Right renal cortex interstitium (tissue), 3 donors: ENCODE data around the gene VWA3A. TPM values are rescaled to one million over a fixed set of nuclear protein-coding genes. Genes with fewer than 3 reads are reported as not detected.
A peak's percentile ranks its signal among the peaks of the same experiment; 100 is the strongest.
"Not testable (repeated sequence)": the region's sequence is repeated elsewhere in the genome, so short reads cannot be mapped to it uniquely, and the experiment has no call there.

ENCODE experiments used
- DNase-seq, 3 donors: peaks; one replicate each; pipeline ENCODE4 v3.0.0-alpha.2; 2013; ENCODE audit warnings: low read depth in 3 of 3, low spot score in 2 of 3
- polyA plus RNA-seq, 3 donors: library from polyadenylated mRNA; unstranded; fragments of 120-200 nt; gene quantifications; one replicate each; pipeline ENCODE4 v1.2.1, GENCODE V29; 2013; ENCODE audit not compliant: insufficient read length in 3 of 3

Gene VWA3A
- polyA plus RNA-seq, result 1 to 10 TPM; 1.6 TPM

- peak; percentile 38 to 52 (median 49) for DNase-seq
Observed at GRCh38 chr16:22092143-22092933, at the start of gene VWA3A. VWA3A (plus strand) TSS chr16:22092541; CDS start chr16:22092638, 97 bp downstream.

GRCh38 chr16:22043882-22044281 is 48.5 kb upstream of the VWA3A start:
- DNase-seq, result not testable (repeated sequence)

- DNase-seq, result not testable (repeated sequence)
Observed at GRCh38 chr16:22045888-22046287, 46.5 kb upstream of the VWA3A start.

- no peak for DNase-seq
Observed at GRCh38 chr16:22050963-22051362, 41.4 kb upstream of the VWA3A start.

GRCh38 chr16:22052980-22053379 is 39.4 kb upstream of the VWA3A start:
- no peak for DNase-seq

- no peak for DNase-seq
Observed at GRCh38 chr16:22053921-22054341, 38.4 kb upstream of the VWA3A start.

GRCh38 chr16:22054847-22055590 is 37.3 kb upstream of the VWA3A start:
- DNase-seq, result no peak

GRCh38 chr16:22055881-22056280 is 36.5 kb upstream of the VWA3A start:
- DNase-seq, result no peak

GRCh38 chr16:22063888-22064467 is 28.4 kb upstream of the VWA3A start:
- no peak for DNase-seq

- no peak for DNase-seq
Observed at GRCh38 chr16:22065252-22065651, 27.1 kb upstream of the VWA3A start.

- DNase-seq, result no peak
Observed at GRCh38 chr16:22070361-22071330, 21.7 kb upstream of the VWA3A start.

GRCh38 chr16:22071331-22071910 is 20.9 kb upstream of the VWA3A start:
- no peak for DNase-seq

GRCh38 chr16:22073350-22073749 is 19.0 kb upstream of the VWA3A start:
- DNase-seq, result no peak

- DNase-seq, result no peak
Observed at GRCh38 chr16:22075043-22075757, 17.1 kb upstream of the VWA3A start.

- no peak for DNase-seq
Observed at GRCh38 chr16:22075776-22076175, 16.6 kb upstream of the VWA3A start.

- DNase-seq, result peak in 2 of 3 donors; percentile 10 to 21
Observed at GRCh38 chr16:22077700-22078313, 14.5 kb upstream of the VWA3A start.

GRCh38 chr16:22078656-22079055 is 13.7 kb upstream of the VWA3A start:
- no peak for DNase-seq

- DNase-seq, result no peak
Observed at GRCh38 chr16:22081050-22081449, 11.3 kb upstream of the VWA3A start.

- DNase-seq, result no peak
Observed at GRCh38 chr16:22086440-22086839, 5.9 kb upstream of the VWA3A start.
